ENCODE measurements around the gene ZC2HC1C. TPM values are rescaled to one million over a fixed set of nuclear protein-coding genes. Genes with fewer than 3 reads are reported as not detected.

ZC2HC1C gene
- total RNA-seq, 1 experiment from 2014 or later = 13.8 TPM

DNA sequence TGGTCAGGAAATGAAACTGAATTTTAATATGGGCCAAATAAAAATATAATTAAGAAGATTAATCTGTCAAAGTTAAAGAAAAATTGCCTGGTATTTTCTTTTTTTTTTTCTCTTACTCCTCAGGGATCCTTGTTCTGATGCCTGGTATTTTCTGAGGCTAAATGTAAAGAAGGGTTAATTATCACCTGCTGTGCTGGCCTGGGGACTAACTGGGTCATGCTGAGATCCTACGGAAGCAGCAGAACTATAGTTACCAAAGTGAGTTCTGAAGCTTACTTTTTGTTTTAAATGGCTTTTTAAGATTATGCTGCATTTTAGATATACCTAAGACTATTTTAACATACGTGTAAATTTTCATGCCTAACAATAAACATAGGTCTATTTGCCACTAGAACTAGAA, 23.3 kb downstream of the ZC2HC1C start:
- peaks cover 67% of the 10 kb centered on the region for H3K36me3 ChIP-seq (ENCODE audit: low read depth)
- no peak overlapping the region for H2AFZ ChIP-seq
- H3F3A ChIP-seq (ENCODE audit: insufficient read depth, low read depth) = peaks cover 16% of the 10 kb centered on the region
- intact Hi-C loops (cut with micrococcal nuclease; ENCODE audit: unreplicated experiment) = no loop called here
- H3K9me2 ChIP-seq (ENCODE audit: insufficient read depth) = no peaks in the 10 kb centered on the region
- no peak overlapping the region for H3K4me2 ChIP-seq
- H3K4me1 ChIP-seq (replicated peaks; ENCODE audit: insufficient read depth) = no peaks in the 10 kb centered on the region
- ChIA-PET CTCF (interaction anchor here (0.5 to 0.6 kb wide), 2 partner anchors 27 to 299 kb away, joined by 3 to 5 read pairs; no protein-coding TSS in a partner anchor), POLR2A (ENCODE audit: unreplicated experiment) (interaction anchor here (0.6 kb wide), 1 partner anchor 210 kb away, joined by 4 read pairs; no protein-coding TSS in a partner anchor)
- H3K4me3 ChIP-seq = no peak overlapping the region
- H3K27ac ChIP-seq = no peak overlapping the region
- DNase-seq = no peak
- no peaks in the 10 kb centered on the region for H3K9me3 ChIP-seq (ENCODE audit: insufficient read depth, low read depth)
- H3K27me3 ChIP-seq (ENCODE audit: insufficient read depth, low read depth) = no peaks in the 10 kb centered on the region
- H3K79me2 ChIP-seq (ENCODE audit: low read depth) = no peaks in the 10 kb centered on the region
- TF ChIP-seq, protein P1, sequence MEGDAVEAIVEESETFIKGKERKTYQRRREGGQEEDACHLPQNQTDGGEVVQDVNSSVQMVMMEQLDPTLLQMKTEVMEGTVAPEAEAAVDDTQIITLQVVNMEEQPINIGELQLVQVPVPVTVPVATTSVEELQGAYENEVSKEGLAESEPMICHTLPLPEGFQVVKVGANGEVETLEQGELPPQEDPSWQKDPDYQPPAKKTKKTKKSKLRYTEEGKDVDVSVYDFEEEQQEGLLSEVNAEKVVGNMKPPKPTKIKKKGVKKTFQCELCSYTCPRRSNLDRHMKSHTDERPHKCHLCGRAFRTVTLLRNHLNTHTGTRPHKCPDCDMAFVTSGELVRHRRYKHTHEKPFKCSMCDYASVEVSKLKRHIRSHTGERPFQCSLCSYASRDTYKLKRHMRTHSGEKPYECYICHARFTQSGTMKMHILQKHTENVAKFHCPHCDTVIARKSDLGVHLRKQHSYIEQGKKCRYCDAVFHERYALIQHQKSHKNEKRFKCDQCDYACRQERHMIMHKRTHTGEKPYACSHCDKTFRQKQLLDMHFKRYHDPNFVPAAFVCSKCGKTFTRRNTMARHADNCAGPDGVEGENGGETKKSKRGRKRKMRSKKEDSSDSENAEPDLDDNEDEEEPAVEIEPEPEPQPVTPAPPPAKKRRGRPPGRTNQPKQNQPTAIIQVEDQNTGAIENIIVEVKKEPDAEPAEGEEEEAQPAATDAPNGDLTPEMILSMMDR (conservative IDR thresholded peaks at IDR 0.05) = no peak
- TF ChIP-seq EZH2 (IDR thresholded peaks at IDR 0.05; ENCODE audit: low read depth) = no peak
- H4K20me1 ChIP-seq (ENCODE audit: insufficient read depth) = peaks cover 5% of the 10 kb centered on the region; the same call in 1 of the 2 replicates
- no TSS peak for BruUV-seq (replicated peaks)

DNA sequence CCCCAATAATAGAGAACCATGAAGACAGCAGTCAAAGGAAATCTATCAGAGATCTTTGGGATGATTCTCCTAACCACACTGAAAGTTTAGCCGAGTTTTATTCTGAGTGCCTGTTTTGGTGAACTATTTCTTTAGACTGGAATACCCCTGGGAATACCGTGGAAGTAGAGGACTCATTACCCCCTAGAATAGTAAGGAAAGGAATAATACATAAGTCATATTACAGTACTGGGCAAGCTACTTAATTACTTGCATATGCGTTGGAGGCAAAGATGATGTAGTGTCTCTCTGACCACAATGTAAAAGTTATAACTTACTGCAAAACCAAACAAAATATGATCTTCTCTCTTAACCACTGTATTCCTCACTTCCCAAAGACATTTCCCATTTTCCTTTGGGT, 25.5 kb downstream of the ZC2HC1C start:
- H3K4me3 ChIP-seq = no peak overlapping the region
- no peaks in the 10 kb centered on the region for H3K9me3 ChIP-seq (ENCODE audit: insufficient read depth, low read depth)
- H3K36me3 ChIP-seq (ENCODE audit: low read depth) = peaks cover 76% of the 10 kb centered on the region
- no peaks in the 10 kb centered on the region for H3K9me2 ChIP-seq (ENCODE audit: insufficient read depth)
- H2AFZ ChIP-seq = no peak overlapping the region
- no TSS peak for BruUV-seq (replicated peaks)
- intact Hi-C loops (cut with micrococcal nuclease; ENCODE audit: unreplicated experiment) = no loop called here
- no peak for DNase-seq
- no peaks in the 10 kb centered on the region for H3K79me2 ChIP-seq (ENCODE audit: low read depth)
- no peak for TF ChIP-seq EZH2 (IDR thresholded peaks at IDR 0.05; ENCODE audit: low read depth)
- TF ChIP-seq, protein P1 (conservative IDR thresholded peaks at IDR 0.05) = no peak
- H3K27me3 ChIP-seq (ENCODE audit: insufficient read depth, low read depth) = no peaks in the 10 kb centered on the region
- H4K20me1 ChIP-seq (ENCODE audit: insufficient read depth) = no peaks in the 10 kb centered on the region
- H3K27ac ChIP-seq = no peak overlapping the region
- ChIA-PET POLR2A (ENCODE audit: unreplicated experiment) (interaction anchor here (0.6 to 0.7 kb wide), 2 partner anchors 155 to 744 kb away, joined by 3 to 4 read pairs; no protein-coding TSS in a partner anchor), CTCF (no interaction called here)
- no peaks in the 10 kb centered on the region for H3K4me1 ChIP-seq (replicated peaks; ENCODE audit: insufficient read depth)
- no peaks in the 10 kb centered on the region for H3F3A ChIP-seq (ENCODE audit: insufficient read depth, low read depth)
- no peak overlapping the region for H3K4me2 ChIP-seq

- H3K9me3 ChIP-seq (ENCODE audit: insufficient read depth, low read depth) = no peaks in the 10 kb centered on the region
- no peak overlapping the region for H3K4me3 ChIP-seq
- no peak overlapping the region for H2AFZ ChIP-seq
- H3K79me2 ChIP-seq (ENCODE audit: low read depth) = no peaks in the 10 kb centered on the region
- no peaks in the 10 kb centered on the region for H3F3A ChIP-seq (ENCODE audit: insufficient read depth, low read depth)
- no peaks in the 10 kb centered on the region for H4K20me1 ChIP-seq (ENCODE audit: insufficient read depth)
- H3K36me3 ChIP-seq (ENCODE audit: low read depth) = peaks cover 76% of the 10 kb centered on the region
- CTCF ChIA-PET = interaction anchor here (0.5 to 0.6 kb wide), 3 partner anchors 15 to 178 kb away, joined by 3 to 6 read pairs (median 3); no protein-coding TSS in a partner anchor
- no peak overlapping the region for H3K27ac ChIP-seq
- H3K9me2 ChIP-seq (ENCODE audit: insufficient read depth) = no peaks in the 10 kb centered on the region
- BruUV-seq (replicated peaks) = no TSS peak
- no peaks in the 10 kb centered on the region for H3K27me3 ChIP-seq (ENCODE audit: insufficient read depth, low read depth)
- DNase-seq = no peak
- no peak overlapping the region for H3K4me2 ChIP-seq
- TF ChIP-seq EZH2 (IDR thresholded peaks at IDR 0.05; ENCODE audit: low read depth) = no peak
- TF ChIP-seq, protein P1 (conservative IDR thresholded peaks at IDR 0.05) = no peak
- intact Hi-C loops (cut with micrococcal nuclease; ENCODE audit: unreplicated experiment) = no loop called here
- POLR2A ChIA-PET (ENCODE audit: unreplicated experiment) = no interaction called here
- H3K4me1 ChIP-seq (replicated peaks; ENCODE audit: insufficient read depth) = no peaks in the 10 kb centered on the region
These were observed 26.2 kb downstream of the ZC2HC1C start for GRCh38 chr14:75095690-75096089.

Data from PC-9 (cell line).